Measurements from ENCODE around the gene RBKS.

RBKS gene

DNA sequence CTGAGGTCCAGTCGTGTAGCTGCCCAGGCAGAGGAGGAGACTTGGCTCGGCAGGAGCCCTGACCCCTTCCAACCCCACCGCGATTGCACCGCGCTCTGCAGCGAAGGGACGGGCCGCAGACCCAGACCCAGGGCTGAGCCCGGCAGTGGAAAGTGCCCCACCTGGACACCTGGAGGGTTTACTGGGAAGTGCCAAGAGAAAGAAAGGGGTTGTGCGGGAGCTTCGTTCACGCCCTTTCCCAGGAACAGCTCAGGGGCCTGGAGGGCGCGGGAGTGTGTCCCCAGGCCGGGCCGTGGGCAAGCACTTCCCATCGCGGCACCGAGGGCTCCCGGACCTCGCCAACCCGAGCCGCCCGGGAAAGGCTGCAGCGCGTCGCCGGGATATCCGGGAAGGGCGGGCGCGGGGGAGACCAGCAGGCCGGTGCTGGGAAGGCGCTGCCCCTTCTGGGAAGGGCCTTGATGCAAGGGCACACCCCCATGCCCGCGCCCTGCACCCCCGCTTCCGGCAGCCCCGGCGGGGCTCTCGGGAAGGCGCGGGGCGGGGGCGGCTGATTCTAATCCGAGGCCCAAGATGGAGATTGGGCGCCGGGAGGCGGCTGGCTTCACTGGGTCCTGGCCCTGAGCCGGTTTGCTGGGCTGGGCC lies 154.8 kb downstream of the RBKS start:
- peak; percentile 62 to 65 for DNase-seq (ENCODE audit: low read depth in 2 of 2)

DNA sequence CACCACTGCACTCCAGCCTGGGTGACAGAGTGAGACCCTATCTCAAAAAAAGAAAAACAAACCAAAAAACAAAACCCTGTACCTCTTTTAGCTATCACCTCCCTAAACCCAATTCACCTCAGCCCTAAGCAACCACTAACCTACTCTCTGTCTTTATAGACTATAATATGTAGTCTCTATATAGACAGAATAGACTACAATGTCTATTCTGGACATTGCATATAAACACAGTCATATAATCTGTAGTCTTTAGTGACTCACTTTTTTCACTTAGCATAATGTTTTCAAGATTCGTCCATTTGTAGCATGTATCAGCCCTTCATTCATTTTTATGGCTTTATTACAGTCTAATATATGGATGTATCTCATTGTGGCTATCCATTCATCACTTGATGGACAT lies 155.9 kb downstream of the RBKS start:
- DNase-seq (ENCODE audit: low read depth in 2 of 2), result no peak
